ENCODE data around the gene CCR5. TPM values are rescaled to one million over a fixed set of nuclear protein-coding genes. Genes with fewer than 3 reads are reported as not detected.

Gene CCR5
- polyA plus RNA-seq, 3 donors, result 0.46 to 0.69 (median 0.51) TPM

GRCh38 chr3:46405301-46406019 is 34.7 kb downstream of the CCR5 start:
- no peak for DNase-seq (ENCODE audit: low read depth in 3 of 3, low spot score in 2 of 3)

- no peak for DNase-seq (ENCODE audit: low read depth in 3 of 3, low spot score in 2 of 3)
These were observed 35.7 kb downstream of the CCR5 start for GRCh38 chr3:46406443-46406787.

DNA sequence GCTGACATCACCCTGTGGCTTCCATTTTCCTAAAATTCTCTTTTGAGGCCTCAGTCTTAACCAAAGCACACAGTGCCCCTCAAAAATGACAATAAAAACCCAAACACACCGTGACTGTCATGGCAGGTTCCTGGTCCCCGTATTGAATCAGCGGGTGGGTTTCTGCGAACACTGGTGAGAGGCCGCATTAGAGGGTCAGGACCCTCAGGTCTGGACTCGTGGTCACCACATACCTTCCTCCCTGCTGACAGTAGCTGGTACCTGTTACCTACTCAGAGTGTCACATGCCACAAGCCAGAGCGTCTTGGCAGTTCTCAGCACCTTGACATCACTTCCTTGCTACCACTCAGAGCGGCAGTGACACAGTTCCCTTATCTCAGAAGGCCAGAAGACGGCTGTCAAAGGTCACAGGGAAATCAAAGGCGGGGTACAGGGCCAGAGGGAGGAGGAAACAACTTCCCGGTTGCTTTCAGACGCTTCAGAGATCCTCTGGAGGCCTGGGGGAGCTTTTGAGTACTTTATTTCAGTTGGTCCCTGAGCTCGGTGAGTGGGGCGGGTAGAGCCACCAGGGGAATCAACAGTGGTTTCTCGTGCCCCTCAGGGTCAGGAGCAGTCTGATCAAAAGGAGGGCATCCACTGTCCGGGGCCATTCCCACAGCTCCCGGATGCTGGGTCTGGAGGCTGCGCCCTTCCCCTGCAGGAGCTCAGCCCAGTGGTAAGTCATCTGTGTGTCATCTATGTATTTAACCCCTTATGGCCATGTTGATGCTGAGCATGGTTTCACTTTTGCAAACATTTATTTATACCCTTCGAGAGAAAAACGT is 36.3 kb downstream of the CCR5 start, which contains the start of the genes CCR5AS and CCRL2:
TSS of gene CCR5AS (minus strand) at position 279 of the 824 bp plus-strand sequence.
TSS of gene CCRL2 (plus strand) at position 472 of the 824 bp plus-strand sequence. CDS start 821 bp downstream, outside the sequence.
- no peak for DNase-seq (ENCODE audit: low read depth in 3 of 3, low spot score in 2 of 3)

- no peak for DNase-seq (ENCODE audit: low read depth in 3 of 3, low spot score in 2 of 3)
These were observed 37.2 kb downstream of the CCR5 start for GRCh38 chr3:46407970-46408369.

DNA sequence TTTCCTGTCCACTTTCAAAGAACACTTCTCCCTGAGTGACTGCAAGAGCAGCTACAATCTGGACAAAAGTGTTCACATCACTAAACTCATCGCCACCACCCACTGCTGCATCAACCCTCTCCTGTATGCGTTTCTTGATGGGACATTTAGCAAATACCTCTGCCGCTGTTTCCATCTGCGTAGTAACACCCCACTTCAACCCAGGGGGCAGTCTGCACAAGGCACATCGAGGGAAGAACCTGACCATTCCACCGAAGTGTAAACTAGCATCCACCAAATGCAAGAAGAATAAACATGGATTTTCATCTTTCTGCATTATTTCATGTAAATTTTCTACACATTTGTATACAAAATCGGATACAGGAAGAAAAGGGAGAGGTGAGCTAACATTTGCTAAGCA is 38.1 kb downstream of the CCR5 start:
- DNase-seq (ENCODE audit: low read depth in 3 of 3, low spot score in 2 of 3), result no peak

DNA sequence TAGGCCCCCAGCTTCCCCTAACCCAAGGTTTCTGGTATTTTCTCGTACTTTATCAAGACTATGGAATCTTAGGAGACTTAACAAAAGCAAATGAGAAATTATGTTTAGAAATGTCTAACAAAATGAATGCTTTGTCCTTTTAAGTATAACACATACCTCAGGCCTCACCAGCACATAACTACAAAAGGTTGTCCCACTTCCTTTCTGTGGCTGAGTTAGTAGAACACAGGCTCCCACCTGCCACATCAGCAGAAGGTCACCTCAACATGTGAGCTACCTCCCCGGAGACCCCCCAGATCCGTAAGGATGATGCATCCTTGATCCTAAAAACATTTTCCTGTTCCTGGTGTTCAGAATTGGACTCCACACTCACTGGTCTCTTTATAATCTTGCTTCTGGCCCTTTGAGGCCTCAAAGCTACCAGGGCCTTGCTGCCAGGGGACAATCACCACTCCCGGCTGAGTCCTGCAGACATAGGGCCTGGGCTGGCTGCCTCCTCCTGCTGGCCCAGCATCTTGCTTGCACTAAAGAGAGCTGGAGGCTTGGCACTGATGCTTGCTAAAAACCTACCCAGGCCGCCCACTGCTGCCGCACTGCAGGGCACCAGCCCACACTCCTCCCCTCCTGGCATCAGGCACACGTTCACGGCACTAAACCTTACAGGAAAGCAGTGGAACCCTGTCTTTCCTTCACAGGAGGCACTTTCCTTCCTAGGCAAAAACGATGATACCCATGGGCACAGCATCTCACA is 39.2 kb downstream of the CCR5 start:
- no peak for DNase-seq (ENCODE audit: low read depth in 3 of 3, low spot score in 2 of 3)

- no peak for DNase-seq (ENCODE audit: low read depth in 3 of 3, low spot score in 2 of 3)
These were observed 39.9 kb downstream of the CCR5 start for GRCh38 chr3:46410669-46411068.

- no peak for DNase-seq (ENCODE audit: low read depth in 3 of 3, low spot score in 2 of 3)
These were observed 40.5 kb downstream of the CCR5 start for GRCh38 chr3:46411271-46411670.

- DNase-seq (ENCODE audit: low read depth in 3 of 3, low spot score in 2 of 3), result no peak
These were observed 42.1 kb downstream of the CCR5 start for GRCh38 chr3:46412786-46413298.

GRCh38 chr3:46413951-46414350 is 43.2 kb downstream of the CCR5 start:
- no peak for DNase-seq (ENCODE audit: low read depth in 3 of 3, low spot score in 2 of 3)

DNA sequence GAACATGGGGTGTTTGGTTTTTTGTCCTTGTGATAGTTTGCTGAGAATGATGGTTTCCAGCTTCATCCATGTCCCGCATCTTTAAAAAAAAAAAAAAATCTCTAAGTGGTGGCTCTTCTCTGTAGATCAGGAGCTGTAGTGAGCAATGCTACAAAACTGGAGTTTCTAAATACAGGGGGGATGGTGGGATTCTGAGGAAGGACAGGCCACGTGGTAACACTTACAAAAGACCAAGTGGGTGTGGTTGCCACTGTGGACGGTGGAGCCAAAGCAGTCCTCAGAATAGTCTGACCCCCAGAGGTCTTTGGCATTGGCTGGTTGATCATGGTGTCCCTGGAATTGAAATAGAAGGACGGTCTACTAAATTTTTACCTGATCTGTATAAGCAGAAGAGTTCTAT is 44.0 kb downstream of the CCR5 start:
- DNase-seq (ENCODE audit: low read depth in 3 of 3, low spot score in 2 of 3), result no peak

DNA sequence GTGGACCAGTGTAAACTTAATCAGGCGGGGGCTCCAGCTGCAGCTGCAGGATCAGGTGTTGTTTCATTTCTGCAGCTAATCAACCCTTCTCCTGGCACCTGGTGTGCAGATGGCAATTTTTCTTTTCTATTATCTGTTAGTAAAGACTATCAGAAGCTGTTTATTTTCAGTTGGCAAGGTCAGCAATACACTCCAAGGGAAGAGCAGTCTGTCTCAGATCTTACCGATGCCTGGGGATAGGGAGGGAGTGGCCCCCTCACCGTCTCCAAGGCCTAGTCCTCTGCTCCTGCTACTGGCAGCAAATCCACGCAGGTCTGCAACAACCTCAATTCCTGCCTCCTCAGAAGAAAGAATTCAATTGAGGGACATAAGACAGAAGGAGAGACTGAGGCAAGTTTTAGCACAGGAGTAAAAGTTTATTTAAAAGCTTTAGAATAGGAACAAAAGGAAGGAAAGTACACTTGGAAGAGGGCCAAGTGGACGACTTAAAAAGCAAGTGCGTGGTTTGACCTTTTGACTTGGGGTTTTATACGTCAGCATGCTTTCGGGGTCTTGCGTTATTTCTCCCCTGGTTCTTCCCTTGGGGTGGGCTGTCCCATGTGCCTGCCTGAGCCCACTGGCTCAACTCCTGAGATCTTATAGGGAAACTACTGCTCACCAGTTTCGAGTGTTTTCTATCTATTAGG is 45.5 kb downstream of the CCR5 start:
- no peak for DNase-seq (ENCODE audit: low read depth in 3 of 3, low spot score in 2 of 3)

DNA sequence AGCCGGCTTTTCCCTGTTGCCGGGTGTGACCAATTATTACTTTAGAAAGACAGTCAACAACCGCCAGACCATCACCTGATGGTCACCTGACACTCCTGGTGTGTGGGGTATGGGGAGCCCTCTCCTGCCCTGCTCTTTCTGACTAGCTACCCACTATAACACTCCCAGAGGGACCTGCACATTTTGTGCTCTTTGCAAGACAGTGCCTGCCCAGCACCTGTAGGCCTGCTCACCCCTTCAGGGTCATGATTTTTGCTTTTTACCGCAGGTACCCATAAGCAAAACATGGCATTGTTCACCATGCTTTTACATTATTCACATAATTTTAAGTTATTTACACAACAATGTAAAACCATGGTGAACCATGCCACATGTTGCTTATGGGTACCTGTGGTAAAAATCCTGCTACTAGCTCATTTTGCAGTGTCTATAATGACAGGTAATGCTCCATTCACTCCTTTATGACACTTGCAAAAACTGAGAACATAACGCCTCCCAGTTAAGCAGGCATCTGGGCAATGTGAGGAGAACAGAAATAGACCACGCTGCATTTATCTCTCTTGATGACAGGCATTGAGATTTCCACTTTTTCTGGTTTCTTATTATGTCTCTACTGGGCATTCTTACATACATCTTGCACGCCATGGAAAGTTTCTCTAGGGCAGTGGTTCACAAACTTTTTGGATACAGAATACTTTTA is 46.2 kb downstream of the CCR5 start:
- DNase-seq (ENCODE audit: low read depth in 3 of 3, low spot score in 2 of 3), result no peak

DNA sequence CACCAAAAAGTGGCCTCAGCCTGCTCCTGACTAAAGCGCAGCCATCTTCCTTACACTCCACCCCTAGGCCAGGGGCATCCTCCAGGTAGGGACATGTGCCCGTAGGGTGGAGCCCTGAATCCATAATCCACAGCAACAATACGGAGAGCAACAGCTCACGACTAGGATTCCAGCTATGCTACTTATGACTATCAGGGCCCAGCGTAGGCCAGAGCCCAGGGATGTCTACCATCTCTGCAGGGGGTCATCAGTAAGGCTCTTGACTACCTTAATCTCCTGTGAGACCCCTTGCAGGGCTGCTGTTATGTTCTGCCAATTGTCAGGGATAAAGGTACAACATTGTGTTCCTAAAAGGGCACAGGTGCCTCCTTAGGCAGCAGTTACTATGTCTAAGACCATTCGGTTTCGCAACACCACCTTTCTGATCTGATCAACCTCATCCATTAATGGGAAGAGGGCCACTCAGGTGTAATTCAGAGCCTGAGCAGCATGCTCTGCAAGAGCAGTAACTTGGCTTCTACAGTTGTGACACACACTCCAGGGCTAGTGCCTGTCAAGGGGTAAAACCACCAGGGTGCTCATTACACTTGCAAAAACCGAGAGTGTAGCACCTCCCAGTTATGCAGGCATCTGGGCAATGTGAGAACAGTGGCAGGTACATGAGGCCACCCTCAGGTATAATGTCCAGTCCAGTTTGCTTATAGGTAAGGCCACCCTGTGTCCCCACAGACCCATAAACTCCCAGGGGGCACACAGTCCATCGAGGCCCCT is 47.3 kb downstream of the CCR5 start:
- DNase-seq (ENCODE audit: low read depth in 3 of 3, low spot score in 2 of 3), result no peak

GRCh38 chr3:46419816-46420215 is 49.1 kb downstream of the CCR5 start:
- DNase-seq (ENCODE audit: low read depth in 3 of 3, low spot score in 2 of 3), result no peak

GRCh38 chr3:46420931-46421330 is 50.2 kb downstream of the CCR5 start:
- no peak for DNase-seq (ENCODE audit: low read depth in 3 of 3, low spot score in 2 of 3)

- no peak for DNase-seq (ENCODE audit: low read depth in 3 of 3, low spot score in 2 of 3)
These were observed 51.9 kb downstream of the CCR5 start for GRCh38 chr3:46422617-46423016.

- no peak for DNase-seq (ENCODE audit: low read depth in 3 of 3, low spot score in 2 of 3)
These were observed 52.8 kb downstream of the CCR5 start for GRCh38 chr3:46423588-46423987.

Data from right renal cortex interstitium (tissue), 3 donors.